ENCODE measurements around the gene SUCNR1.
"Not testable (repeated sequence)": the region's sequence is repeated elsewhere in the genome, so short reads cannot be mapped to it uniquely, and the experiment has no call there.

Gene SUCNR1

GRCh38 chr3:151873398-151873797 is at the start of gene SUCNR1:
SUCNR1 (plus strand) TSS chr3:151873643; CDS start chr3:151879893, 6,250 bp downstream.
- peak; percentile 63 for DNase-seq

DNA sequence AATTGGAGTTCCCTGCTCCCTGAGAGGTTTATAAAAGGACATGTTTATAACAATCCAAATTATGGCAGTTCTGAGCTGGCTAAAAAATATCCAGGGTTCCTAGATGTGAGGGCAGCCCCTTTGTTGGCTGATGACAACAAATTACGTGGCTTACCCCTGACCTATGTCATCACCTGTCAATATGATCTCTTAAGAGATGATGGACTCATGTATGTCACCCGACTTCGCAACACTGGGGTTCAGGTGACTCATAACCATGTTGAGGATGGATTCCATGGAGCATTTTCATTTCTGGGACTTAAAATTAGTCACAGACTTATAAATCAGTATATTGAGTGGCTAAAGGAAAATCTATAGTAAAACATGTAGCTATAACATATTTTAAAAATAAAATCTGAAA is 45.6 kb upstream of the SUCNR1 start:
- DNase-seq, result no peak

- peak; percentile 23 for DNase-seq
Measured at GRCh38 chr3:151835751-151836525, 37.5 kb upstream of the SUCNR1 start.

- DNase-seq, result peak; percentile 34
Measured at GRCh38 chr3:151837057-151837456, 36.4 kb upstream of the SUCNR1 start.

DNA sequence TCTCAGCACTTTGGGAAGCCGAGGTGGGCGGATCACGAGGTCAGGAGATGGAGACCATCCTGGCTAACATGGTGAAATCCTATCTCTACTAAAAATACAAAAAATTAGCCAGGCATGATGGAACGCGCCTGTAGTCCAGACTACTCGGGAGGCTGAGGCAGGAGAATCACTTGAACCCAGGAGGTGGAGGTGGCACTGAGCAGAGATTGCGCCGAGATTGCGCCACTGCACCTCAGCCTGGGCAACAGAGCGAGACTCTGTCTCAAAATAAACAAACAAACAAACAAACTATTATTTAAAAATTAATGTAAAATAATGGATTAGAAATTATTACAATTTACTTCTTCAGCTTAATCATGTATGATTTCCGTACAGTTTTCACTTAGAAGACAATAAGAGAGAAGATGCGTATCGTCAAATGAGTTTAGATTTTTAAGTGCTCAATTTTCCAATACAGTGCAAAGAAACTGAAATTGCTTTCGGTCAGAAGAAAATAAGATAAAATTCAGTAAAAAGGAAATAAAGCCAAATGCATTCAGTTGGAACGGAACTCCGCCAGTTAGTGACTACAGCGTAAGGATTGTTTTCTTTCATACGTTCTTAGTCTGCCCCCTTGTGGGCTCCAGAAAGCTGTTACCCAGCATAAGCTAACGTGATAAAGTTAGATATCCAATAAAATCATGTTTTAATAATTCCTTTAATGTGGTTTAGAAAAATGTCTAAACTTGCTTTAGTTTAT is 34.7 kb upstream of the SUCNR1 start:
- peak; percentile 32 for DNase-seq

GRCh38 chr3:151839313-151839631 is 34.2 kb upstream of the SUCNR1 start:
- no peak for DNase-seq

DNA sequence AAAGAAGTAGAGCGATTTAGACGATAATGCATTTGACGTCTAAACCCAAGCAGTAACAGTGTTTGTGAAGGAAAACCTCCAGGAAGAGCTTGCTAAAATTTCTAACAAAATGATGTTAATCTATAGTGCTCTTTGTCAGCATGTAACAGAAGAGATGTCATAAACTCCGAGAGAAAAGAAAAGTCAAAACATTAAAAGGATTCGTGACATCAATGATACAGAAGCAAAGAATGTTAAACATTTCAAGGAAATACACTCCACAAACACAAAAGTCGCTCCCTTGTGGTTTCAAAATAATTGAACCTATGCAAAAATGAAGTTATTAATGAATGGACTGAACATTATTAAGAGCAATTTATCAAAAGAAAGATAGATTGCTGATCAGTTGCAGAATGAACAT is 31.6 kb upstream of the SUCNR1 start:
- no peak for DNase-seq

DNA sequence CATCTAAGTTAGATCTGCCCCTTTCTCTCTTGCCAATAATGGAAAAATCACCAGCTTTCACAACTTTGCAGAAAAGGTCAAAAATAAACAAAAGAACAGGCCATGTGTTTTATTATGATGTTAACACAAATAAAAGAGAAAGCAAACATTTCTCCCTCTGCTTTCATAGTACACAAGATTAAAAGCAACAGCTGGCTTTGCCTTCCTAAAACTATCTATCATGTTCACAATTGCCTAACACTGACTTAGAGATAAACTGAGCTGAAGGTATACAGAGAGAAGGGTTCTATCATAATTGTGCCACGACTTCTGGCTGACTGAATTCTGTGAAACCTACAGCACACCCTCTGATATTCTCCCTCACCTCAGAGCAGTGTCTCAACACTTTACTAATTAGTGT is 30.2 kb upstream of the SUCNR1 start:
- no peak for DNase-seq

DNA sequence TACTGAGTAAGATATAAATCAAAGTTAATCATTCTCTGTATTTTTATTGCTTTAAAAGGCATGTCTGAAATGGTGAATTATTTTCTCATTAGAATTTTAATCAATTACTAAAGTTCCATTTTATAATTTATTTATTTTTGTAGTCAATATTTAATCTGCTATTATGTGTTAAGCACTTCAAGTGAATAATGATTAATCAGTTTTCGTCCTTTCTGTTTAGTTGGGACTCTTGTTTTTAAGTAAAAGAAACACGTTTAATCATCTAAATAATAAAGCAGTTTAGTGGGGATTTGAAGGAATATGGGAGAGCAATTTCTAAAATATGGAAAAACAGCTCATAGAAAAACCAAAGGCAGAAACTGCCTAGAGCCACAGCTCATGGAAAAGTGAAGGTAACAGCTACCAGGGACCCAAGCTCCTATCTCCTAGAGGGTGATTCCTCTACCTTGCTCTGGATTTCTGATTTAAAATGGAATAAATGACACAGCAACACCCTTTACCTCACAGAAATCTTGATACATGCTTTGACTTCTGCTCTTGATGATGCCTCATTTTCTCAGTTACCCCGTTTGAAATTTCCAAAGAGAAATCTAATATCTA is 28.0 kb upstream of the SUCNR1 start:
- DNase-seq, result no peak

GRCh38 chr3:151850065-151850464 is 23.4 kb upstream of the SUCNR1 start:
- DNase-seq, result not testable (repeated sequence)

DNA sequence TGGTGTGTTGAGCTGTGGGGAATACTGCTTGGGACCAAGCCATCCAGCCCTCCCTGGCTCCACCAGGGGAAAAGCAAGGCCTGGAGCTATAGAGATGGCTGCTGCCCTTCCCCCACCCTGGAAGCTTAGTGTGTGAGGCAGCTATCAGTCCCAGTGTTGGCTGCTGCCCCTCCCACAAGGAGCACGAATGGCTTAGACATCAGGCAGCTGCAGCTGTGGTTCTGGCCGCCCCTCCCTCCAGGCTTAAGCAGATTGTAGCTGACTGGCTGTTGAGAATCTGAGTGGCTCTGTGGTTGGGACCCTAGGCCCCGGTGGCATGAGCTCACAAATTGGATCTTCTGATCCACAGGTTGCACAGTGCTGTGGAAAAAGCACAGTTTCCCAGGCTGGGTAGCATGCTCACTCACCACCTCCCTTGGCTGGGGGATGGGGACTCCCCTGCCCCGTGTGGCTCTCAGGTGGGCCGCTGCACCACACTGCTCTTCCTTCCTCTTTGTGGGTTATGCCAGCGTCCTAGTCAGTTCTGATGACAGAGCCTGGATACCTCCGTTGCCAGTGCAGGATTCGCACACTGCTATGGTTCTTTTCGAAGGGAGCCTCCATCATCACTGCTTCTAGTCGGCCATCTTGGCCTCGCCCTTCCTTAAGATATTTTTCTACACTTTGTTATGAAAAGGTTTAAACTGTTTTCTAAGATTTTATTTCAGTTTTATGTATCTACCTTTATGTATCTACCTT is 21.2 kb upstream of the SUCNR1 start:
- no peak for DNase-seq

- no peak for DNase-seq
Measured at GRCh38 chr3:151856118-151856517, 17.3 kb upstream of the SUCNR1 start.

GRCh38 chr3:151856641-151857040 is 16.8 kb upstream of the SUCNR1 start:
- DNase-seq, result no peak

GRCh38 chr3:151859233-151859673 is 14.2 kb upstream of the SUCNR1 start:
- DNase-seq, result no peak

GRCh38 chr3:151859905-151860304 is 13.5 kb upstream of the SUCNR1 start:
- no peak for DNase-seq

DNA sequence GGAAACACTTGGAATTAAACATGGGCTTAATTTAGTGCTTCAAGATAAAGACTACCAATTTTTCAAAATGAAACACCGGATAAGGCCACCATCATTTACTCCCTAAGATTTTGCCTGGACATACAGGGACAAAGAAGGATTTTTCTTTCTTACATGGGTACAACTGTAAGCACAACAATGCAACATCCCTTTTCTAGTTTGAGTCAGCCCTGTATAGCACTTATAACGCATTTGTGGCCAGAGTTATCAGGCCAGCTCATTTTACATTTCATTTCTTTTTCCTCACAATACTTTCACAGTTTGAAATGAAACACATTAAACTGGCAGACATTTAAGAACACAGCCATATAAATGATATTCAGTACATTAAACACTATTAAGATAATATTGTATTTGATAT is 9.8 kb upstream of the SUCNR1 start:
- DNase-seq, result no peak

- no peak for DNase-seq
Measured at GRCh38 chr3:151864423-151865101, 8.9 kb upstream of the SUCNR1 start.

DNA sequence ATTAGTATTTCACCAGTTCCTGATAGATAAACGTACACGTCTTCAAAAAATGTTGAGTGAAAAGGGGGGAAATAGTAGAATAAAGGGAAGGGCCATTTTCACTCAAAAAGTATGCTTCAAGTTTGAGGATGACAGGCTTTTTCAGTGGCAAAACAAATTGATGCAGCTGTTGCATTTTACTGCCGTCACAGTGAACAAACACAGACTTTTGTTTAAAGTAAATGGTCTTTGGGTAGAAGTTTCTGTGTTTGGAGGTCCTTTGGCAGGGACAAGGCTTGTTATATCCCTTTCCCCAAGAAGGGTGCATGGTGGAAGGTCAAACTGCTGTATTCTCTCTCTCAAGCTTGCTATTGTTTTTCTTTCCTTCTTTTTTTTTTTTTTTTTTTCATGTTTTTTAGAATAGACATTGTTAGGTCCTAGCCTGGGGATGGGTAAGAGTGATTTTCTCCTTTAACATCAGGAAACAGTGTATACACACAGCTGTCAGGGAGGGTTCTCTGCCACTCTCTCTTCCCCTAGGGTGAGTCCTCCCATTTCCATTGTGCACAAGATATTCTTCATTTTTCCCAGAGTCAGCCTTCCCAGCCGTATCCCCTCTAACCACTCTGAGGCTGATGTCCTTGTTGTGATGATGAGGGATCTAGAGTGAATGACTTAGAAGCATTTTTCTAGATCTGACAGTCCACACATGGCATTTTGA is 6.6 kb upstream of the SUCNR1 start:
- DNase-seq, result no peak

- no peak for DNase-seq
Measured at GRCh38 chr3:151867666-151868065, 5.8 kb upstream of the SUCNR1 start.

GRCh38 chr3:151869181-151869580 is 4.3 kb upstream of the SUCNR1 start:
- DNase-seq, result no peak

GRCh38 chr3:151871639-151872468 is 1.6 kb upstream of the SUCNR1 start:
- peak; percentile 99 for DNase-seq
